ENCODE data around the gene CCDC157.

Gene CCDC157

DNA sequence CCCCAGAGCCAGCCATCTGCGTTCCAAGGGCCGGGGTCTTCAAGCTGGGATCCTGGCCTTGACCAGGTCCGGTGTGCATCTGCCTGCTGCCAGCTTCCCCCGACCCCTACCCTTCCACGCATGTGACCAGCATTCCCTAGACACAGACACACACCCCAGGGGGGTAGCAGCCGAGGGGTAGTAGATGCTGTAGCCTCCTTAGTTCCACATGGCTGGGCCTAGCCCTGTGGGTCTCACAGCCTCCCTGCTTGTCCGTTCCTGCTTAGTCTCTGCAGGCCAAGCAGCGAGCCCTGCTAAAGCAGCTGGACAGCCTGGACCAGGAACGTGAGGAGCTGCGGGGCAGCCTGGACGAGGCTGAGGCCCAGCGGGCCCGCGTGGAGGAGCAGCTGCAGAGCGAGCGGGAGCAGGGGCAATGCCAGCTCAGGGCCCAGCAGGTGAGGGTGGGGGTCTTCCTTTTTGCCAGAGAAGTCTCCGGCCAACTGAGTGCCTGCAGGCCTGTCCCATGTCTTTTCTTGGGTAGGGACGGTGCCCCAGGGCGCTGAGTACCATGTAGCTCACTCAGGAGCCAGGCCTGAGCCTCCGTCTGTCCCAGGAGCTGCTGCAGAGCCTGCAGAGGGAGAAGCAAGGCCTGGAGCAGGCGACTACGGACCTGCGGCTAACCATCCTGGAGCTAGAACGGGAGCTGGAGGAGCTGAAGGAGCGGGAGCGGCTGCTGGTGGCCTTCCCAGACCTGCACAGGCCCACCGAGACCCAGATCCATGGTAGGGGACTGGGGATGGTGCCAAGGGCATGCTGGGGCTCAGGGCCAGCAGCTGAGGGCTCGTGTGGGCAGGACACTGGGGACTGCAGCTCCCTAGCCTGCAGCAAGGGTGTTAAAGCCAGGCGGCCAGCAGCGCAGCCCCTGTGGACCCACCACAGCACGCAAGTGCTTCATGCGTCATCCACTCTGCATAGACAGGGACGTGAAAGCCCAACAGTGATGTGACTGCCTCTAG lies 16.8 kb downstream of the CCDC157 start:
- CTCF ChIA-PET, result interaction anchor here (0.6 kb wide), 1 partner anchor 36 kb away, joined by 3 read pairs; no protein-coding TSS in a partner anchor
- H3K9me3 Mint-ChIP-seq, result no peaks in the 10 kb centered on the region
- no peak for DNase-seq
- no peak overlapping the region for H3K4me3 Mint-ChIP-seq
- H3K36me3 Mint-ChIP-seq, result no peaks in the 10 kb centered on the region
- H3K27ac Mint-ChIP-seq, result no peak overlapping the region
- no peaks in the 10 kb centered on the region for H3K4me1 Mint-ChIP-seq
- H3K27me3 Mint-ChIP-seq, result no peaks in the 10 kb centered on the region

DNA sequence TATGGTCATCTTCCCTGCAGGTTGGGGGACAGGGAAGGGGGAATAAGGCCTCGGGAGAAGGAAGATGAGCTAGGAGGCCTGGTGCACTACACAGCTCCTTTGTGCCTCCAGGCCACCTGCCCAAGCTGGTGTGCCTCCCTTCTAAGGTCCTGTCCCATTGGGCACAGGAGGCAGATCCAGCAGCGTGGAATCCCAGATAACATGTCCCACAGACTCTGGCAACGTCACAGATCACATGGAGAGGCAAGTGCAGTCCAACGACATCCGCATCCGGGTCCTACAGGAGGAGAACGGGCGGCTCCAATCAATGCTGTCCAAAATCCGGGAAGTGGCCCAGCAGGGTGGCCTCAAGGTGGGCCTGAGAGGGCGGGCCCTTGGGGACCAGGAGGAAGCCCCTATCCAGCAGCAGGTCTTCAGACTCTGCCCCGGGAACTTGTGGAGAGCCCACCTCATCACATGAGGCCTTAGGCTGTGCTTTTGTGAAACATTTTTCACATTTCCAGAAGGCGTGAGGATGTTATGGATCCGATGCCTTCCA lies 18.6 kb downstream of the CCDC157 start:
- Mint-ChIP-seq H3K27ac (no peak overlapping the region), H3K4me3 (no peak overlapping the region), H3K36me3 (no peaks in the 10 kb centered on the region), H3K9me3 (no peaks in the 10 kb centered on the region), H3K4me1 (no peaks in the 10 kb centered on the region), H3K27me3 (peaks cover 2% of the 10 kb centered on the region)
- no peak for DNase-seq
- CTCF ChIA-PET, result interaction anchor here (1.1 kb wide), 1 partner anchor 87 kb away, joined by 3 read pairs; no protein-coding TSS in a partner anchor

DNA sequence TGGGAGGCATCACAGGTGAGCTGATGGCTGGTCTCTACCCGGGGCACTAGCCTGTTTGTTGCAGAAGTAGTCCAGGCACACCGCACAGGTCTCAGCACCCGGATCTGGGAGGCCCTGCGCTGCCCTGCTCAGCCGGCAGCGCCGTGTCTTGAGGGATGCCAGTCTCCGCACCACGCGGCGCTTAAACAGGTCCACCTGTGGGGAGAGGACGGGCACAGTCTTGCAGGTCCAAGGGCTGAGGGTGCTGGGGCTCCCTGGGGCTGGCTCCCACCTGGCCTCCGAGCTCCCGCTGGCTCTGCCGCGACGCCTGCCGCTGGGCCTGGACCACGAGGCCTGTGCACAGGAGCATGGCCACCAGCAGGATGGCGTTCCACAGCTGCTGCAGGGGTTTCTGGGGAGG lies 23.2 kb downstream of the CCDC157 start:
- no peak for DNase-seq
- Mint-ChIP-seq H3K4me3 (no peak overlapping the region), H3K27ac (no peak overlapping the region), H3K9me3 (no peaks in the 10 kb centered on the region), H3K27me3 (peaks cover 10% of the 10 kb centered on the region), H3K4me1 (no peaks in the 10 kb centered on the region), H3K36me3 (no peaks in the 10 kb centered on the region)
- CTCF ChIA-PET, result interaction anchor here (1.8 to 2.4 kb wide), 2 partner anchors 11 to 92 kb away, joined by 9 to 13 read pairs; no protein-coding TSS in a partner anchor

DNA sequence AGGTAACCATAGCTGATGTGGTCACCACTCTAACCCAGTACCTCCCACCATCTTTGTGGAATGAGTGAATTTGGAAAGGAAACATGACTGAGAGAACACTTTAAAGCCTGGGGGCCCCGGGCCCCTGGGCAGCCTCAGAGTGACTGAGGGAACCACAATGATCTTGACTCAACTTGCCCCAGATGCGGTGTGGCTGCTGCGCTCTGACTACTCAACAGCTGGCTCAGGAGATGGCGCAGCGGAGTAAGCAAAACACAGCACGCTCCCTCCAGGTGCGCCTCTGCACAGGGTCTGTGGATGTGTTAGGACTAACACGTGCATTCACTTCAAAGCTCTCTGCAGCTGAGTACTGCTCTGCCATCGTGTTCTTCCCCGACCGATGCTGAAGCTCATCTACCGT lies 24.5 kb downstream of the CCDC157 start:
- CTCF ChIA-PET, result interaction anchor here (2.1 to 2.4 kb wide), 2 partner anchors 10 to 93 kb away, joined by 13 to 18 read pairs; no protein-coding TSS in a partner anchor
- H3K36me3 Mint-ChIP-seq, result no peaks in the 10 kb centered on the region

DNA sequence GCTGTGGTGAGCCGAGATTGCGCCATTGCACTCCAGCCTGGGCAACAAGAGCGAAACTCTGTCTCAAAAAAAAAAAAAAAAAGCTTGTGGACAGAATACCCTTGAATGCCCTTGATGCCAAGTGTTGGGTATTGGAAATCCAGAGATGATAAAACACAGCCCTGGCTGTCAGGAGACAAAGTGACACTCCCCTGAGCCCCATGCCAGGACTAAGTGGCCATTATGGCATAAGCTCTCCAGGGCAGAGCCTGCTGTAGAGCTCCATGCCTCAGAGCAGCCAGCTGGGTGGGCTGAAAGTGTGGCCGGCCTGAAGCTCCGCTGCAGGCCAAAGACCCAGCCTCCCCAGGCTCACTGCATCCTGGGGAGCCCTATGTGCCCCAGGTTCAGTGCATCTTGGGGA lies 25.5 kb downstream of the CCDC157 start:
- CTCF ChIA-PET, result interaction anchor here (2.1 to 2.4 kb wide), 2 partner anchors 9 to 95 kb away, joined by 13 to 18 read pairs; no protein-coding TSS in a partner anchor
- Mint-ChIP-seq H3K36me3 (no peaks in the 10 kb centered on the region), H3K27ac (no peak overlapping the region), H3K4me3 (no peak overlapping the region), H3K4me1 (peaks cover 9% of the 10 kb centered on the region), H3K9me3 (no peaks in the 10 kb centered on the region), H3K27me3 (peaks cover 19% of the 10 kb centered on the region)
- DNase-seq, result no peak

More for the DNA sequence above, 24.5 kb downstream of the CCDC157 start:
- H3K27me3 Mint-ChIP-seq, result peaks cover 12% of the 10 kb centered on the region
- H3K27ac Mint-ChIP-seq, result no peak overlapping the region
- DNase-seq, result no peak
- no peak overlapping the region for H3K4me3 Mint-ChIP-seq
- H3K4me1 Mint-ChIP-seq, result peaks cover 2% of the 10 kb centered on the region
- no peaks in the 10 kb centered on the region for H3K9me3 Mint-ChIP-seq

DNA sequence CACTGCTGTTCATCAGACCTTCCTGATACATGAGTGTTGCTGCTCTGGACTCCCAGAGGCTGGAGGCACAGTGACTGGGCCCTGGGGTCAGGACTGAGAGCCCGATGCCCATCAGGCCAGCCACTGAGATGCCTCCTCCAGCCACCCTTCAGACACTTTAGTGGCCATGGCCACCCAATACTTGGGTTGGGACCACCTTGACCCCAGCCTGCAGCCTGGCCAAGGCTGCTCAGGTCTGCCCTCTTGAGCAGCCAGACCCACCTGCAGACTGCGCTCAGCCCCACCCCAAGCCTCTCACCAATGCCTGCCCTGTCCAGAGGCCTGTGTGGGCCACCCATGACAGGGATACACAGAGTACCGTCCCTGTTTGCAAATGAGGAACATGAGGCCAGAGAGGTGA lies 26.3 kb downstream of the CCDC157 start:
- H3K9me3 Mint-ChIP-seq, result no peaks in the 10 kb centered on the region

DNA sequence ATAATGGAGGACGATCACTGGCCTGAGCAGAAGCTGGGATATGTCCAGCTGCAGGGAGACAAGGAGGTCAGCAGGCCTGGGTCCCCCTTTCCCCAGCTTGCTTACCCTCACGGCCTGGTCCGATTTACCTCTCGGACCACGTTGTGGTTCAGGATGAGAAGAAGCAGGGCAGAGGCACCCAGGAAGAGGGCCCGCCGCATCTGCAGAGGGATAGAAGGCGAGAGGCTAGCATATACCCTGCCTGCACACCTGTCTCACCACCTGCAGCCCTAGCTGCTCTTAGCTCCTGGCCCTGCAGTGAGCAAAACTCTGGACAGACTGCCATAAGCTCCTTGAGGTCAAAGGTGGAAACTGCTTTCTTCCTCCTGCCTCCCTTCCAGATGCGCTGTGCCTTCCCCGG lies 29.1 kb downstream of the CCDC157 start:
- Mint-ChIP-seq H3K4me3 (peak overlapping the region; percentile 78), H3K4me1 (peaks cover 19% of the 10 kb centered on the region), H3K27ac (no peak overlapping the region), H3K36me3 (no peaks in the 10 kb centered on the region), H3K27me3 (peaks cover 20% of the 10 kb centered on the region), H3K9me3 (peaks cover 4% of the 10 kb centered on the region)
- DNase-seq, result no peak
- CTCF ChIA-PET, result interaction anchor here (0.7 to 9.6 kb wide), 8 partner anchors 17 to 278 kb away, joined by 3 to 252 read pairs (median 4); partner anchors contain the start of gene CASTOR1

More for the DNA sequence above, 26.3 kb downstream of the CCDC157 start:
- H3K36me3 Mint-ChIP-seq, result no peaks in the 10 kb centered on the region
- no peak for DNase-seq
- CTCF ChIA-PET, result interaction anchor here (2.1 to 9.6 kb wide), 2 partner anchors 95 kb away, joined by 18 to 252 read pairs; partner anchors contain the start of gene CASTOR1
- H3K4me3 Mint-ChIP-seq, result no peak overlapping the region
- peaks cover 12% of the 10 kb centered on the region for H3K4me1 Mint-ChIP-seq
- H3K27me3 Mint-ChIP-seq, result peaks cover 23% of the 10 kb centered on the region
- no peak overlapping the region for H3K27ac Mint-ChIP-seq

DNA sequence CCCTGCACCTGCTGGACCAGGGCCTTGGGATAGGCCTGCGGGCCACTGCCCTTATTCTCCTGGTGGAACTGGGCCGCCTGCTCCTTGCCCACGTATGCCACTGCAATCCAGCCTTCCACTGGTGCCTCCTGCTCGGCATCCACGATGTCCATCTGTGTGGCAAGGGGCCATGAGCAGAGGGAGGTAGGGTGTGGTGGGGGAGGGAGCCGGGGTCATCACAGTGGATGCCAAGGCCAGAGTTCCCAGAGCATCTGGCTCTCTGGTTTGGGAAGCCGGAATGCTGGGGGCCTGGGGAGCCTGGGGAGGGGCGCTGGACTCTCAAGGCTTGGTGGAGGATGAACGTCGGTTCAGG lies 29.8 kb downstream of the CCDC157 start:
- no peak for DNase-seq
- Mint-ChIP-seq H3K36me3 (no peaks in the 10 kb centered on the region), H3K27me3 (peaks cover 16% of the 10 kb centered on the region), H3K9me3 (peaks cover 4% of the 10 kb centered on the region), H3K4me1 (peaks cover 25% of the 10 kb centered on the region), H3K4me3 (peak overlapping the region; percentile 78), H3K27ac (peak overlapping the region; percentile 28)
- CTCF ChIA-PET, result interaction anchor here (0.8 to 9.6 kb wide), 6 partner anchors 18 to 280 kb away, joined by 4 to 252 read pairs (median 5); partner anchors contain the start of gene CASTOR1

DNA sequence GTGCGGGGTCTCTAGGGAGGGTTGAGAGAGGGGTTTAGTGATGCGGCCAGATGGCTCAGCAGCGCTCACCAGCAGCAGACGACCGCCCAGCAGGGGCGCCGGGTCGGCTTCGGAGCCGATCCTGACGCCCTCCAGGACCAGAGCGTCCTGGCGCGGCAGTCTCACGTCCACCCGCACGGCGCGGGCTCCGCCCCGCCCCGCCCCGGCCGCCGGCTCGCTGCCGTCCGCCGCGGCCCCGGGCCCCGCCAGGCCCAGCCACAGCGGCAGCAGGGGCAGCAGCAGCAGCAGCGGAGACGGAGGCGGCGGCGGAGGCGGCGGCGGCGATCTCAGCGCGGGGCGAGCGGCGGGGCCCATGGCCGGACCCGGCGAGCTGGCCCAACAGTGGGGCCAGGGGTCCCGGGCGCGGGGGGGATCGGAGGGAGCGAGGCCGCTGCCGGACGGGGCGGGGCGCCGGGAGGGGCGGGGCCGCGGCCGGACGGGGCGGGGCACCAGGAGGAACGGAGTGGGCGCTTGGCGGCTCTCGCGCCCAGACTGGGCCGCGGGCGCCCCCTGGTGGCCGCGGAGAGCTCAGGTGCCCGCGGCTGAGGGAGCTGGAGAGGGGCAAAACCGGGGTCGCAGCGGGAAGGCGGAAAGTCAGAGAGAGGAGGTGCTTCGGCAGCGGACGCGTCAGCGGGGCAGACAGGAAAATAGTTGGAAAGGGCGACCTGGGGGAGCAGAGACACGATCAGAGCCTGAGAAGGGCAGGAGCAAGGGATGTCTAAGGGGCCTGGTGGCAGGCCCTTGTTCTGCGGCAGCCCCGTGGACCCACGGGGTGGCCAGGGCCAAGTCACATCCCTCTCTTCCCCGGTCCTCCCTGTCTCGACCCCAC lies 30.4 kb downstream of the CCDC157 start, which contains the start of gene RNF215:
RNF215 (minus strand) TSS at position 452 of the 868 bp plus-strand sequence; CDS start at position 354, 98 bp downstream.
- H3K27ac Mint-ChIP-seq, result peak within 1 kb of the TSS; percentile 76
- peaks cover 31% of the 10 kb centered on the region for H3K4me1 Mint-ChIP-seq
- peak; percentile 82 for DNase-seq
- peaks cover 4% of the 10 kb centered on the region for H3K9me3 Mint-ChIP-seq
- no peaks in the 10 kb centered on the region for H3K36me3 Mint-ChIP-seq
- H3K27me3 Mint-ChIP-seq, result peaks cover 13% of the 10 kb centered on the region
- H3K4me3 Mint-ChIP-seq, result peak within 1 kb of the TSS; percentile 79
- CTCF ChIA-PET, result interaction anchor here (0.6 to 9.6 kb wide), 14 partner anchors 23 to 281 kb away, joined by 3 to 252 read pairs (median 4); partner anchors contain the start of gene CASTOR1

DNA sequence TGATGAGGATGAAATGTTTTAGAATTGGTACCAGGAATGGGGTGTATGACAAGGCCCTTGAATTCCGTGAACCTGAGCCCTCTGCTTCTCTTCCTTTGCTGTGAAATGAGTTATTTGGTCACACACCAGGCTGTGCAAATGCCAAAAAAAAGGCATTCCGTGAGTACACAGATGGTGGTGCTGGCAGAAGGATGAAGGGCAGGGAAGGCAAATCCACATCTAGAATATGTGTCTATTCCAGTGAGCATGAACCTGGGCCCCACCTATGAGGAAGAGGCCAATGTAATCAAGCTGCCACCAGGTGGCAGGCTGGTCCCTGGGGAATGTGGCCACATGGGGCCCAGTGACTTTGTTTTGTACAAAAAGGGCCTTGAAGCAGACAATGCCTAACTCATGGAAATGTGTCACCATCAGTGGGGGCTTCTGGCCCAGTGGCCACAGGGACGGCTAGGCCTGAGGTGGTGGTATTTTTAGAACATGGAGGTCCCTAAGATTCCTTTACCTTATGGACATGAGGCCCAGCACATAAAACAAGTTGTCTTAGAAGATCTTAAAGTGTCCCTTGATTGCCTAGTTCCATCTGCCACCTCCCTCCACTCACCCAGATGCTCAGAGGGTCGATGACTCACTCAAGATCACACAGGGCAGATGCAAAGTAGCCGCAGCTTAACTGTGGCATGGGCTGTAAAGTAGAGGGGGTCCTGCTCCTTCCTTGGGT lies 34.3 kb downstream of the CCDC157 start:
- CTCF ChIA-PET, result interaction anchor here (0.6 to 9.6 kb wide), 23 partner anchors 8 to 364 kb away, joined by 3 to 252 read pairs (median 4); partner anchors contain the start of genes CASTOR1 and MTFP1
- peaks cover 12% of the 10 kb centered on the region for H3K27me3 Mint-ChIP-seq
- no peaks in the 10 kb centered on the region for H3K36me3 Mint-ChIP-seq
- H3K4me3 Mint-ChIP-seq, result no peak overlapping the region
- peak overlapping the region; percentile 78 for H3K27ac Mint-ChIP-seq
- peaks cover 4% of the 10 kb centered on the region for H3K9me3 Mint-ChIP-seq
- peaks cover 55% of the 10 kb centered on the region for H3K4me1 Mint-ChIP-seq
- DNase-seq, result peak; percentile 85

DNA sequence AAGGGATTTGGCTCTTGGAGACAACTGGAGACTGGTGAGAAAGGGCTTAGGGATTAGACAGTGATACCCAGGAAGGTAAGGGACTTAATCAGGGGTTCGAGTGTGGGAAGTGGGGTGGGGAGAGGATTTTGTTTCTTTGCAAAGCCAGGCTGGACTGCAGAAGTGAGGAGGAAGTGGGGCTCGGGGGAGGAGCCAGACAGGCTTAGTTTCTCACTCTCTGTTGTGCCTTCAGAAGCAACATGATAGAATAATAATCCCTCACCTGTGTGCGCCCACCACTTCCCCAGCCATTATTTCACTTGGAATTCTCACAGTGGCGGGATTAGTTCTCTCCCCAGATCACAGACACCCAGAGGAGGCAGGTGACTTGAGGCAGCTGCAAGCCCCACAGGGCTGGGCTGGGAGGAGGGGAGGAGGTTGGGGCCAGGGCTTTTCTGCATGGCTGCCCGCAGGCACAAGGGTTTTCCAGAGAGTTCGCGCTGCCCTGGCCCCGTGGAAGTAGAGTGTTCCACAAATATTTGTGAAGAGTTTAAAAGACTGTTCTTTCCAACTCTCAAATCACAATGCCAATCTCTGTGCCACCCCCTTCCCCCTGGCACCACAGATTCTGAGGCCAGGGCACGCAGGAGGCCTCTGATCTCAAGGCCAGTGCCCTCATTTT lies 36.0 kb downstream of the CCDC157 start:
- no peaks in the 10 kb centered on the region for H3K36me3 Mint-ChIP-seq

DNA sequence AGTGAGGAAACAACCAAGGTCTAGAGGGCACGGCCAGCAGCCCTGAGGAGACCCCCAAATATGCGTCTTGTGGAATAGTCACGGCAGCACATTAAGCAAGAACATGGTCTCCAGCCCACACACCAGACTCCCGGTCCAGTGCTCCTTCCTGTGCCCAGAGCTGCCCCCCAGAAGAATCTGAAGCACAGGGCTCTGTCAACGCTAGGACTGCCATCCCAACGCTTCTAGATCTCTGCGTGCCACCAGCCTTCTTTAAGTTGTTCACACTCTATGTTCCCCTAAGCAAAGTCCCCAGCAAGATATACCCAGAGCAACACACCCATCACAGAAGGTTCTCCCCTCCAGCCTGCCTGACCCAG lies 36.5 kb downstream of the CCDC157 start:
- CTCF ChIA-PET, result interaction anchor here (1.5 to 6.8 kb wide), 3 partner anchors 31 to 105 kb away, joined by 6 to 81 read pairs (median 57); partner anchors contain the start of gene MTFP1
- Mint-ChIP-seq H3K27ac (no peak overlapping the region), H3K36me3 (no peaks in the 10 kb centered on the region), H3K4me1 (peaks cover 58% of the 10 kb centered on the region), H3K4me3 (no peak overlapping the region), H3K27me3 (peaks cover 21% of the 10 kb centered on the region), H3K9me3 (peaks cover 4% of the 10 kb centered on the region)
- no peak for DNase-seq

More for the DNA sequence above, 36.0 kb downstream of the CCDC157 start:
- Mint-ChIP-seq H3K27me3 (peaks cover 16% of the 10 kb centered on the region), H3K4me3 (no peak overlapping the region), H3K27ac (peak overlapping the region; percentile 40), H3K9me3 (peaks cover 4% of the 10 kb centered on the region), H3K4me1 (peaks cover 54% of the 10 kb centered on the region)
- DNase-seq, result no peak
- CTCF ChIA-PET, result interaction anchor here (0.7 to 9.6 kb wide), 10 partner anchors 32 to 362 kb away, joined by 3 to 252 read pairs (median 6); partner anchors contain the start of genes CASTOR1 and MTFP1

All from activated naive CD4-positive, alpha-beta T cell treated with anti-CD3 and anti-CD28 coated beads, Interleukin-2, amount 10 ng/mL, durations not matched to agents 7 days and 5 days (primary cell).